ENCODE data around the gene OXSR1.

OXSR1 gene

GRCh38 chr3:38251197-38251596, 85.9 kb downstream of the OXSR1 start:
- Histone ChIP-seq H3K9me2 (replicated peaks; ENCODE audit: low read depth, low read length) (no peaks in the 10 kb centered on the region), H3K9me3 (ENCODE audit: insufficient read depth, low read depth, low read length) (no peaks in the 10 kb centered on the region), H3K4me1 (ENCODE audit: insufficient read depth, low read length, poor library complexity, severe bottlenecking) (no peaks in the 10 kb centered on the region), H3K4me3 (ENCODE audit: low read length, poor library complexity, severe bottlenecking) (no peak overlapping the region), H3K79me2 (ENCODE audit: insufficient read depth, low read length) (no peaks in the 10 kb centered on the region), H3K9ac (ENCODE audit: low read depth, low read length, poor library complexity, severe bottlenecking) (no peak overlapping the region), H3K4me2 (ENCODE audit: low read depth, low read length, poor library complexity, severe bottlenecking) (no peak overlapping the region), H2AFZ (ENCODE audit: low read length) (no peak overlapping the region), H3K36me3 (ENCODE audit: insufficient read depth, low read length) (peaks cover 98% of the 10 kb centered on the region), H4K20me1 (ENCODE audit: insufficient read depth, low read length, poor library complexity, severe bottlenecking) (no peaks in the 10 kb centered on the region), H3F3A (ENCODE audit: low read depth) (no peaks in the 10 kb centered on the region), H3K27me3 (ENCODE audit: insufficient read depth, low read length, poor library complexity, severe bottlenecking) (no peaks in the 10 kb centered on the region)
- TF ChIP-seq EZH2phosphoT487 (IDR thresholded peaks at IDR 0.05; ENCODE audit: borderline replicate concordance) (no peak), CTCF (conservative IDR thresholded peaks at IDR 0.05; ENCODE audit: low read length) (no peak)

- H4K20me1 ChIP-seq (ENCODE audit: insufficient read depth, low read length, poor library complexity, severe bottlenecking): no peaks in the 10 kb centered on the region
- no peak overlapping the region for H3K9ac ChIP-seq (ENCODE audit: low read depth, low read length, poor library complexity, severe bottlenecking)
- H3K9me3 ChIP-seq (ENCODE audit: insufficient read depth, low read depth, low read length): no peaks in the 10 kb centered on the region
- TF ChIP-seq CTCF (conservative IDR thresholded peaks at IDR 0.05; ENCODE audit: low read length): no peak
- no peak for TF ChIP-seq EZH2phosphoT487 (IDR thresholded peaks at IDR 0.05; ENCODE audit: borderline replicate concordance)
- H3K36me3 ChIP-seq (ENCODE audit: insufficient read depth, low read length): peaks cover 77% of the 10 kb centered on the region; the same call in 1 of the 2 replicates
- H3K27me3 ChIP-seq (ENCODE audit: insufficient read depth, low read length, poor library complexity, severe bottlenecking): no peaks in the 10 kb centered on the region
- no peak overlapping the region for H2AFZ ChIP-seq (ENCODE audit: low read length)
- no peaks in the 10 kb centered on the region for H3F3A ChIP-seq (ENCODE audit: low read depth)
- H3K4me2 ChIP-seq (ENCODE audit: low read depth, low read length, poor library complexity, severe bottlenecking): no peak overlapping the region
- no peaks in the 10 kb centered on the region for H3K9me2 ChIP-seq (replicated peaks; ENCODE audit: low read depth, low read length)
- H3K4me1 ChIP-seq (ENCODE audit: insufficient read depth, low read length, poor library complexity, severe bottlenecking): no peaks in the 10 kb centered on the region
- H3K79me2 ChIP-seq (ENCODE audit: insufficient read depth, low read length): no peaks in the 10 kb centered on the region
- H3K4me3 ChIP-seq (ENCODE audit: low read length, poor library complexity, severe bottlenecking): no peak overlapping the region
These were observed 88.4 kb downstream of the OXSR1 start for GRCh38 chr3:38253704-38254103.

- no peak overlapping the region for H2AFZ ChIP-seq (ENCODE audit: low read length)
- no peaks in the 10 kb centered on the region for H3K27me3 ChIP-seq (ENCODE audit: insufficient read depth, low read length, poor library complexity, severe bottlenecking)
- H3K9me2 ChIP-seq (replicated peaks; ENCODE audit: low read depth, low read length): no peaks in the 10 kb centered on the region
- H3K36me3 ChIP-seq (ENCODE audit: insufficient read depth, low read length): peaks cover 65% of the 10 kb centered on the region; the same call in 1 of the 2 replicates
- H3K4me2 ChIP-seq (ENCODE audit: low read depth, low read length, poor library complexity, severe bottlenecking): no peak overlapping the region
- H3K9ac ChIP-seq (ENCODE audit: low read depth, low read length, poor library complexity, severe bottlenecking): no peak overlapping the region
- TF ChIP-seq CTCF (conservative IDR thresholded peaks at IDR 0.05; ENCODE audit: low read length) (no peak), EZH2phosphoT487 (IDR thresholded peaks at IDR 0.05; ENCODE audit: borderline replicate concordance) (no peak)
- H4K20me1 ChIP-seq (ENCODE audit: insufficient read depth, low read length, poor library complexity, severe bottlenecking): no peaks in the 10 kb centered on the region
- no peaks in the 10 kb centered on the region for H3F3A ChIP-seq (ENCODE audit: low read depth)
- H3K9me3 ChIP-seq (ENCODE audit: insufficient read depth, low read depth, low read length): no peaks in the 10 kb centered on the region
- H3K4me3 ChIP-seq (ENCODE audit: low read length, poor library complexity, severe bottlenecking): no peak overlapping the region
- H3K4me1 ChIP-seq (ENCODE audit: insufficient read depth, low read length, poor library complexity, severe bottlenecking): no peaks in the 10 kb centered on the region
- H3K79me2 ChIP-seq (ENCODE audit: insufficient read depth, low read length): no peaks in the 10 kb centered on the region
These were observed 89.5 kb downstream of the OXSR1 start for GRCh38 chr3:38254872-38255271.

All from Loucy (cell line).